Spleen (tissue), 11 donors: ENCODE results near the gene ZNF154. TPM values are rescaled to one million over a fixed set of nuclear protein-coding genes. Genes with fewer than 3 reads are reported as not detected.

ENCODE experiments used
- DNase-seq: peaks from one replicate; pipeline ENCODE4 v3.0.0-alpha.2; 2020
- H3K27ac ChIP-seq, 8 donors: fragments of 200-600 bp; sonication (generic) in 7 of 8; 1 replicate in 4 of 8; 2 replicates in 4 of 8; pipeline versions ENCODE4 v1.5.0 to v1.8.0; 2016 to 2021; ENCODE audit warnings: inconsistent platforms in 4 of 8, mild to moderate bottlenecking in 4 of 8, moderate library complexity in 1 of 8
- H3K27me3 ChIP-seq, 7 donors: fragments of 200-600 bp; sonication (generic) in 6 of 7; replicated peaks in 1 of 7; 1 replicate in 4 of 7; 2 replicates in 3 of 7; pipeline versions ENCODE4 v1.5.0 to v1.8.0; 2016 to 2021; ENCODE audit warnings: inconsistent platforms in 3 of 7, mild to moderate bottlenecking in 1 of 7
- H3K36me3 ChIP-seq, 6 donors: fragments of 200-600 bp; sonication (generic) in 5 of 6; 1 replicate in 4 of 6; 2 replicates in 2 of 6; pipeline versions ENCODE4 v1.5.0 to v1.8.0; 2016 to 2021; ENCODE audit warnings: inconsistent platforms in 2 of 6
- H3K4me1 ChIP-seq, 6 donors: fragments of 200-600 bp; sonication (generic) in 5 of 6; 1 replicate in 3 of 6; 2 replicates in 3 of 6; pipeline versions ENCODE4 v1.5.0 to v1.8.0; 2016 to 2021; ENCODE audit warnings: inconsistent platforms in 3 of 6
- H3K4me3 ChIP-seq, 8 donors: fragments of 200-600 bp; sonication (generic) in 7 of 8; 1 replicate in 4 of 8; 2 replicates in 4 of 8; pipeline versions ENCODE4 v1.5.0 to v1.8.0; 2016 to 2021; ENCODE audit warnings: inconsistent platforms in 4 of 8, mild to moderate bottlenecking in 4 of 8, moderate library complexity in 2 of 8
- H3K9me3 ChIP-seq, 8 donors: fragments of 200-600 bp; sonication (generic) in 7 of 8; 1 replicate in 4 of 8; 2 replicates in 4 of 8; pipeline versions ENCODE4 v1.5.0 to v1.8.0; 2016 to 2021; ENCODE audit warnings: inconsistent platforms in 4 of 8
- CTCF ChIP-seq, 11 experiments: fragments of 200-600 bp in 7 of 11; fragments of 450-650 bp in 4 of 11; sonication (generic) in 4 of 11; IDR thresholded peaks in 8 of 11; conservative IDR thresholded peaks in 3 of 11; 1 replicate in 7 of 11; 2 replicates in 4 of 11; pipeline versions ENCODE4 v1.4.0 to v1.8.0; 2016 to 2021; ENCODE audit warnings: antibody characterized with exemption in 11 of 11, inconsistent platforms in 4 of 11, mild to moderate bottlenecking in 1 of 11
- POLR2A ChIP-seq, 3 donors: fragments of 450-650 bp; IDR thresholded peaks; one replicate each; pipeline ENCODE4 v1.5.1; 2017; ENCODE audit warnings: antibody characterized with exemption in 3 of 3, mild to moderate bottlenecking in 1 of 3
- POLR2AphosphoS5 ChIP-seq, 3 donors: sonication (generic); formaldehyde crosslinking; IDR thresholded peaks; one replicate each; pipeline ENCODE4 v1.5.1; 2017; ENCODE audit warnings: antibody characterized with exemption in 3 of 3
- WGBS, 5 donors: extraction: QIAGEN DNeasy Blood & Tissue Kit in 3 of 5; methylation state at CpG; one replicate each; pipeline versions ENCODE4 v1.1.5 to v1.1.7; 2013 to 2018; 5-methylcytosine and 5-hydroxymethylcytosine counted together
- intact Hi-C: fragments of 100-400 bp; cut with DNase I; formaldehyde crosslinking; loops from one replicate; pipeline ENCODE4 v1.15.0; 2023; ENCODE audit warnings: low total_unique reads
- polyA plus RNA-seq, 3 donors: library from polyadenylated mRNA; stranded (reverse); fragments of 200-250 nt; gene quantifications; one replicate each; pipeline ENCODE4 v1.2.1, GENCODE V29; 2013
- total RNA-seq, 7 donors: library from RNA; depleted of rRNA in 3 of 7; stranded (reverse); fragments of >200 nt in 3 of 7; fragmentation: NEBNext Ultra II Directional in 4 of 7; extraction: Animal tissue kit (Norgen Biotek cat#: 25700) in 4 of 7; gene quantifications; one replicate each; pipeline versions ENCODE4 v1.1.0 to v1.2.1, GENCODE V29; 2016 to 2021
- donor health status: healthy with polysubstance abuse.
- donor health status: DM: no; HTN: no; CAD: no; lungs with moderate emphysema.
- donor health status: DM: no; HTN: no; CAD: no.
- donor health status: Bipolar disorder and iron deficiency.
- donor health status: healthy.
- donor health status: DM: no; HTN: no; CAD: no.
- donor health status: DM: yes; HTN: yes; CAD: no.

Gene ZNF154
- total and polyA plus RNA-seq, 10 donors, result 3.6 to 21.2 (median 14.2) TPM

- Histone ChIP-seq H3K36me3 (peaks cover 12 to 62% (median 43%) of the 10 kb centered on the region in 6 donors), H3K4me1 (no peaks in the 10 kb centered on the region), H3K27ac (no peak overlapping the region), H3K4me3 (no peak overlapping the region), H3K27me3 (no peaks in the 10 kb centered on the region), H3K9me3 (peaks cover 32 to 100% (median 100%) of the 10 kb centered on the region in 8 donors)
- TF ChIP-seq POLR2AphosphoS5 (IDR thresholded peaks at IDR 0.05), result no peak
- TF ChIP-seq CTCF (IDR thresholded peaks at IDR 0.05 in 8 of 11, conservative IDR thresholded peaks at IDR 0.05 in 3 of 11), result no peak
- no peak for TF ChIP-seq POLR2A (IDR thresholded peaks at IDR 0.05)
- intact Hi-C loops, result no loop called here
- DNase-seq, result no peak
- WGBS, 5 donors, result 91 to 100% (median 96%) methylated on average over 3 of the region's 3 CpGs
Observed at GRCh38 chr19:57689750-57690149, 19.3 kb downstream of the ZNF154 start.

- Histone ChIP-seq H3K36me3 (peaks cover 12 to 78% (median 55%) of the 10 kb centered on the region in 6 donors), H3K4me3 (no peak overlapping the region), H3K4me1 (peaks cover under 1 to 10% (median 4%) of the 10 kb centered on the region in 6 donors), H3K27me3 (no peaks in the 10 kb centered on the region), H3K27ac (no peak overlapping the region), H3K9me3 (peaks cover 32 to 100% (median 100%) of the 10 kb centered on the region in 8 donors)
- no peak for DNase-seq
- WGBS, 5 donors, result 95 to 97% (median 96%) methylated on average over 6 of the region's 6 CpGs
- TF ChIP-seq POLR2AphosphoS5 (IDR thresholded peaks at IDR 0.05), result no peak
- TF ChIP-seq POLR2A (IDR thresholded peaks at IDR 0.05), result no peak
- TF ChIP-seq CTCF (IDR thresholded peaks at IDR 0.05 in 8 of 11, conservative IDR thresholded peaks at IDR 0.05 in 3 of 11), result no peak
- intact Hi-C loops, result no loop called here
Observed at GRCh38 chr19:57688011-57688763, 20.8 kb downstream of the ZNF154 start.

- DNase-seq, result no peak
- Histone ChIP-seq H3K36me3 (peaks cover 12 to 81% (median 55%) of the 10 kb centered on the region in 6 donors), H3K27me3 (no peaks in the 10 kb centered on the region), H3K9me3 (peaks cover 32 to 100% (median 99%) of the 10 kb centered on the region in 8 donors), H3K4me3 (peak overlapping the region in 1 of 8 donors; percentile 26), H3K4me1 (peaks cover 7 to 17% (median 11%) of the 10 kb centered on the region in 6 donors), H3K27ac (no peak overlapping the region)
- no peak for TF ChIP-seq POLR2A (IDR thresholded peaks at IDR 0.05)
- TF ChIP-seq CTCF (IDR thresholded peaks at IDR 0.05 in 8 of 11, conservative IDR thresholded peaks at IDR 0.05 in 3 of 11), result no peak
- TF ChIP-seq POLR2AphosphoS5 (IDR thresholded peaks at IDR 0.05), result no peak
- 92 to 99% (median 97%) methylated on average over 12 of the region's 12 CpGs for WGBS, 5 donors
- intact Hi-C loops, result no loop called here
Observed at GRCh38 chr19:57687363-57688010, 21.5 kb downstream of the ZNF154 start.

GRCh38 chr19:57686727-57687126 lies 22.3 kb downstream of the ZNF154 start:
- H3K36me3 ChIP-seq, result peaks cover 12 to 81% (median 55%) of the 10 kb centered on the region in 6 donors
- no peak for TF ChIP-seq POLR2A (IDR thresholded peaks at IDR 0.05)
- TF ChIP-seq POLR2AphosphoS5 (IDR thresholded peaks at IDR 0.05), result no peak
- no peak for TF ChIP-seq CTCF (IDR thresholded peaks at IDR 0.05 in 8 of 11, conservative IDR thresholded peaks at IDR 0.05 in 3 of 11)
- peak overlapping the region in 1 of 8 donors; percentile 26 for H3K4me3 ChIP-seq
- 97 to 100% (median 98%) methylated on average over 3 of the region's 3 CpGs for WGBS, 5 donors
- H3K27me3 ChIP-seq, result no peaks in the 10 kb centered on the region
- peaks cover 32 to 93% (median 91%) of the 10 kb centered on the region in 8 donors for H3K9me3 ChIP-seq
- H3K27ac ChIP-seq, result no peak overlapping the region
- DNase-seq, result no peak
- H3K4me1 ChIP-seq, result peaks cover 9 to 21% (median 15%) of the 10 kb centered on the region in 6 donors
- intact Hi-C loops, result no loop called here
